ENCODE data around the gene ZHX3. TPM values are rescaled to one million over a fixed set of nuclear protein-coding genes. Genes with fewer than 3 reads are reported as not detected.

Gene ZHX3
- total and polyA plus RNA-seq, 2 of the 13 experiments (the other 11 are each of a cell fraction or from before 2014, with no cell fraction given), result 8.4 to 11.7 TPM

DNA sequence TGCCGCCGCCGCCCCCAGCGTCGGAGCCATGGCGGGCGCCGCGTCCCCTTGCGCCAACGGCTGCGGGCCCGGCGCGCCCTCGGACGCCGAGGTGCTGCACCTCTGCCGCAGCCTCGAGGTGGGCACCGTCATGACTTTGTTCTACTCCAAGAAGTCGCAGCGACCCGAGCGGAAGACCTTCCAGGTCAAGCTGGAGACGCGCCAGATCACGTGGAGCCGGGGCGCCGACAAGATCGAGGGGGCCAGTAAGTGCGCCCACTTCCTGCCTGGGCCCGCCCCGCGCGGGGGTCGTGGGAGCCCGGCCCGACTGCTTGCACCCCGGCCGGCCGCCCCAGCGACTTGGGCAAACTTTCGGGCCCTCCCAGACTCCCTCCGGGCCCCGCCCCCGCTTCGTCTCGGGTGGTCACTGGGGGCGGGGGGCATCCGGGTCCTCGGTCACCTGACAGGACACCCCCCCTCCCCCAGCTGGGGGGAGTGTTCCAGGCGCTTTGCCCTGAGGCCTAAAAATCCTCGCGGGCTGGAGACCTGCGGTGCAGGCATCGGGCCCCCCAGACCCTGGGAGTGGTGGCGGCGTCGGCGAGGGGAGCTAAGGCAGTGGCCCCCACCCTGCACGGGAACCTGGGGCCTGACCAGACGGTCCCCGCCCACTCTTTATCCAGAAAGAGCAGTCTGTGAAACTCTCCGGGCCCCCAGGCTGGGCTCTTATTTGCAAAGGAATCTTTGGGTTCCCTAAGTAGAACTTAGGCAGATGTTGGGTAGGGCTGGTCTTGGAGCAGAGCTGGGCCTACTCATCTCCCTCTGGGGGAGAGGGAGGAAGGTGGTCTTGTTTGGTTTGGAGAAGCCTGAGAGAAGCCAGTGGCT is 179.7 kb downstream of the ZHX3 start (continued):
- TF ChIP-seq ZNF292 (CRISPR knock-in tag; IDR thresholded peaks at IDR 0.05; ENCODE audit: borderline replicate concordance, low read depth) (peak; percentile 55; the same call in 1 of the 2 replicates), FOSL1 (CRISPR knock-in tag; IDR thresholded peaks at IDR 0.05; ENCODE audit: borderline replicate concordance) (peak; percentile 32; the same call in 1 of the 2 replicates), WIZ (CRISPR knock-in tag; IDR thresholded peaks at IDR 0.05) (peak; percentile 85), ELK4 (CRISPR knock-in tag; IDR thresholded peaks at IDR 0.05; ENCODE audit: borderline replicate concordance) (peak; percentile 53; the same call in 1 of the 2 replicates), ASH2L (IDR thresholded peaks at IDR 0.05; ENCODE audit: insufficient read length, low read depth, low read length) (no peak), UBTF (CRISPR knock-in tag; IDR thresholded peaks at IDR 0.05) (peak; percentile 74), ZBTB8A (CRISPR knock-in tag; IDR thresholded peaks at IDR 0.05; ENCODE audit: borderline replicate concordance, low read depth) (0 out of 2 replicates have a peak, but pooled peaks have one; percentile 23), POGZ (CRISPR knock-in tag; IDR thresholded peaks at IDR 0.05) (0 out of 2 replicates have a peak, but pooled peaks have one; percentile 25), KLF6 (CRISPR knock-in tag; IDR thresholded peaks at IDR 0.05) (no peak; the same call in 1 of the 2 replicates), BORCS8-MEF2B (CRISPR knock-in tag; IDR thresholded peaks at IDR 0.05) (peak; percentile 61; the same call in 1 of the 2 replicates), SSRP1 (CRISPR knock-in tag; IDR thresholded peaks at IDR 0.05) (0 out of 2 replicates have a peak, but pooled peaks have one; percentile 16), SOX6 (IDR thresholded peaks at IDR 0.05) (no peak), SOX6 (CRISPR knock-in tag; IDR thresholded peaks at IDR 0.05) (peak; percentile 5; the same call in 1 of the 2 replicates), ZNF883 (CRISPR knock-in tag; IDR thresholded peaks at IDR 0.05; ENCODE audit: not compliant biosample characterization) (peak; percentile 33), KMT2A (CRISPR knock-in tag; IDR thresholded peaks at IDR 0.05) (peak; percentile 76)
- TF ChIP-seq, protein P1, sequence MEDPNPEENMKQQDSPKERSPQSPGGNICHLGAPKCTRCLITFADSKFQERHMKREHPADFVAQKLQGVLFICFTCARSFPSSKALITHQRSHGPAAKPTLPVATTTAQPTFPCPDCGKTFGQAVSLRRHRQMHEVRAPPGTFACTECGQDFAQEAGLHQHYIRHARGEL (CRISPR knock-in tag; IDR thresholded peaks at IDR 0.05), result peak; percentile 83; the same call in 1 of the 2 replicates
- TF ChIP-seq, protein P2, sequence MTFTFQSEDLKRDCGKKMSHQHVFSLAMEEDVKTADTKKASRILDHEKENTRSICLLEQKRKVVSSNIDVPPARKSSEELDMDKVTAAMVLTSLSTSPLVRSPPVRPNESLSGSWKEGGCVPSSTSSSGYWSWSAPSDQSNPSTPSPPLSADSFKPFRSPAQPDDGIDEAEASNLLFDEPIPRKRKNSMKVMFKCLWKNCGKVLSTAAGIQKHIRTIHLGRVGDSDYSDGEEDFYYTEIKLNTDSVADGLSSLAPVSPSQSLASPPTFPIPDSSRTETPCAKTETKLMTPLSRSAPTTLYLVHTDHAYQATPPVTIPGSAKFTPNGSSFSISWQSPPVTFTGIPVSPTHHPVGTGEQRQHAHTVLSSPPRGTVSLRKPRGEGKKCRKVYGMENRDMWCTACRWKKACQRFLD (CRISPR knock-in tag; IDR thresholded peaks at IDR 0.05; ENCODE audit: borderline replicate concordance), result peak; percentile 70; the same call in 1 of the 2 replicates
- TF ChIP-seq, protein P3, sequence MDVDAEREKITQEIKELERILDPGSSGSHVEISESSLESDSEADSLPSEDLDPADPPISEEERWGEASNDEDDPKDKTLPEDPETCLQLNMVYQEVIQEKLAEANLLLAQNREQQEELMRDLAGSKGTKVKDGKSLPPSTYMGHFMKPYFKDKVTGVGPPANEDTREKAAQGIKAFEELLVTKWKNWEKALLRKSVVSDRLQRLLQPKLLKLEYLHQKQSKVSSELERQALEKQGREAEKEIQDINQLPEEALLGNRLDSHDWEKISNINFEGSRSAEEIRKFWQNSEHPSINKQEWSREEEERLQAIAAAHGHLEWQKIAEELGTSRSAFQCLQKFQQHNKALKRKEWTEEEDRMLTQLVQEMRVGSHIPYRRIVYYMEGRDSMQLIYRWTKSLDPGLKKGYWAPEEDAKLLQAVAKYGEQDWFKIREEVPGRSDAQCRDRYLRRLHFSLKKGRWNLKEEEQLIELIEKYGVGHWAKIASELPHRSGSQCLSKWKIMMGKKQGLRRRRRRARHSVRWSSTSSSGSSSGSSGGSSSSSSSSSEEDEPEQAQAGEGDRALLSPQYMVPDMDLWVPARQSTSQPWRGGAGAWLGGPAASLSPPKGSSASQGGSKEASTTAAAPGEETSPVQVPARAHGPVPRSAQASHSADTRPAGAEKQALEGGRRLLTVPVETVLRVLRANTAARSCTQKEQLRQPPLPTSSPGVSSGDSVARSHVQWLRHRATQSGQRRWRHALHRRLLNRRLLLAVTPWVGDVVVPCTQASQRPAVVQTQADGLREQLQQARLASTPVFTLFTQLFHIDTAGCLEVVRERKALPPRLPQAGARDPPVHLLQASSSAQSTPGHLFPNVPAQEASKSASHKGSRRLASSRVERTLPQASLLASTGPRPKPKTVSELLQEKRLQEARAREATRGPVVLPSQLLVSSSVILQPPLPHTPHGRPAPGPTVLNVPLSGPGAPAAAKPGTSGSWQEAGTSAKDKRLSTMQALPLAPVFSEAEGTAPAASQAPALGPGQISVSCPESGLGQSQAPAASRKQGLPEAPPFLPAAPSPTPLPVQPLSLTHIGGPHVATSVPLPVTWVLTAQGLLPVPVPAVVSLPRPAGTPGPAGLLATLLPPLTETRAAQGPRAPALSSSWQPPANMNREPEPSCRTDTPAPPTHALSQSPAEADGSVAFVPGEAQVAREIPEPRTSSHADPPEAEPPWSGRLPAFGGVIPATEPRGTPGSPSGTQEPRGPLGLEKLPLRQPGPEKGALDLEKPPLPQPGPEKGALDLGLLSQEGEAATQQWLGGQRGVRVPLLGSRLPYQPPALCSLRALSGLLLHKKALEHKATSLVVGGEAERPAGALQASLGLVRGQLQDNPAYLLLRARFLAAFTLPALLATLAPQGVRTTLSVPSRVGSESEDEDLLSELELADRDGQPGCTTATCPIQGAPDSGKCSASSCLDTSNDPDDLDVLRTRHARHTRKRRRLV (CRISPR knock-in tag; IDR thresholded peaks at IDR 0.05), result 0 out of 2 replicates have a peak, but pooled peaks have one; percentile 5
